GM21526 (cell line): ENCODE measurements around the gene PXK.
A peak's percentile ranks its signal among the peaks of the same experiment; 100 is the strongest.
"Not testable (repeated sequence)": the region's sequence is repeated elsewhere in the genome, so short reads cannot be mapped to it uniquely, and the experiment has no call there.

ENCODE experiments used
- ATAC-seq: cut with Tn5 transposase; IDR thresholded peaks from one replicate; pipeline ENCODE4 v1.9.1; 2021; ENCODE audit warnings: moderate library complexity; ENCODE audit not compliant: unreplicated experiment, low FRiP score

Gene PXK

GRCh38 chr3:58414538-58415197 is 82.0 kb downstream of the PXK start:
- no peak for ATAC-seq

GRCh38 chr3:58416191-58416590 is 83.5 kb downstream of the PXK start:
- no peak for ATAC-seq

GRCh38 chr3:58417075-58417474 is 84.4 kb downstream of the PXK start:
- ATAC-seq: no peak

- ATAC-seq: no peak
These were observed 85.5 kb downstream of the PXK start for GRCh38 chr3:58418227-58418626.

GRCh38 chr3:58419780-58420507 is 87.3 kb downstream of the PXK start:
- ATAC-seq: no peak

- ATAC-seq: no peak
These were observed 88.3 kb downstream of the PXK start for GRCh38 chr3:58421004-58421403.

GRCh38 chr3:58422756-58423325 is 90.1 kb downstream of the PXK start:
- no peak for ATAC-seq

- ATAC-seq: no peak
These were observed 91.9 kb downstream of the PXK start for GRCh38 chr3:58424613-58425012.

- no peak for ATAC-seq
These were observed 93.1 kb downstream of the PXK start for GRCh38 chr3:58425782-58426181.

- ATAC-seq: no peak
These were observed 95.1 kb downstream of the PXK start for GRCh38 chr3:58427661-58428361.

GRCh38 chr3:58429657-58430056 is 97.0 kb downstream of the PXK start:
- ATAC-seq: peak; percentile 43

GRCh38 chr3:58432905-58433304 is 100.2 kb downstream of the PXK start:
- no peak for ATAC-seq

GRCh38 chr3:58433400-58434167 is 100.9 kb downstream of the PXK start, which contains the start of gene PDHB:
Gene PDHB (minus strand): TSS chr3:58433832. CDS start chr3:58433809, 23 bp downstream.
- peak; percentile 94 for ATAC-seq

GRCh38 chr3:58434168-58434504 is 101.4 kb downstream of the PXK start:
- ATAC-seq: no peak

- ATAC-seq: no peak
These were observed 101.8 kb downstream of the PXK start for GRCh38 chr3:58434511-58434910.

GRCh38 chr3:58434990-58435389 is 102.3 kb downstream of the PXK start:
- no peak for ATAC-seq

- not testable (repeated sequence) for ATAC-seq
These were observed 104.6 kb downstream of the PXK start for GRCh38 chr3:58437276-58437675.

GRCh38 chr3:58440996-58441355 is 108.3 kb downstream of the PXK start:
- ATAC-seq: not testable (repeated sequence)

- no peak for ATAC-seq
These were observed 109.1 kb downstream of the PXK start for GRCh38 chr3:58441514-58442450.

GRCh38 chr3:58452176-58452575 is 119.5 kb downstream of the PXK start:
- ATAC-seq: no peak
